Retinal pigment epithelial cell (primary cell): Measurements from ENCODE around the gene LRCOL1.

Experiments
- DNase-seq: peaks from one replicate; pipeline ENCODE4 v3.0.0-alpha.2; 2010; ENCODE audit warnings: low read depth
- H3K4me3 ChIP-seq: 2 replicates; pipeline ENCODE4 v1.5.1; 2011; ENCODE audit warnings: mild to moderate bottlenecking, low read length, control low read depth, moderate library complexity
- CTCF ChIP-seq: conservative IDR thresholded peaks from 2 replicates; pipeline ENCODE4 v1.5.1; 2011; ENCODE audit warnings: low read depth, low read length, control low read depth, inconsistent platforms

The LRCOL1 gene

GRCh38 chr12:132596016-132596415 lies 14.4 kb downstream of the LRCOL1 start:
- no peak for TF ChIP-seq CTCF
- no peak for DNase-seq
- no peak overlapping the region for H3K4me3 ChIP-seq

- no peak overlapping the region for H3K4me3 ChIP-seq
These were observed 15.2 kb downstream of the LRCOL1 start for GRCh38 chr12:132595183-132595582.

GRCh38 chr12:132593938-132594358 lies 16.4 kb downstream of the LRCOL1 start:
- TF ChIP-seq CTCF = no peak
- H3K4me3 ChIP-seq = no peak overlapping the region
- peak; percentile 89 for DNase-seq

More at GRCh38 chr12:132595183-132595582, 15.2 kb downstream of the LRCOL1 start:
- DNase-seq = no peak
- TF ChIP-seq CTCF = no peak

- no peak overlapping the region for H3K4me3 ChIP-seq
- no peak for TF ChIP-seq CTCF
- DNase-seq = no peak
These were observed 16.9 kb downstream of the LRCOL1 start for GRCh38 chr12:132593521-132593920.

GRCh38 chr12:132593071-132593470 lies 17.3 kb downstream of the LRCOL1 start:
- H3K4me3 ChIP-seq = no peak overlapping the region
- DNase-seq = no peak

GRCh38 chr12:132592282-132592970 lies 18.0 kb downstream of the LRCOL1 start:
- H3K4me3 ChIP-seq = no peak overlapping the region
- TF ChIP-seq CTCF = no peak
- DNase-seq = no peak

More at GRCh38 chr12:132593071-132593470, 17.3 kb downstream of the LRCOL1 start:
- no peak for TF ChIP-seq CTCF
